IMR-90 (cell line): ENCODE results near the gene ASTN2. TPM values are rescaled to one million over a fixed set of nuclear protein-coding genes. Genes with fewer than 3 reads are reported as not detected.

Source experiments
- ATAC-seq: fragments of 200-7000 bp; cut with Tn5 transposase; 2 replicates; pipeline ENCODE4 v1.9.1; 2020; ENCODE audit warnings: low read depth, mild to moderate bottlenecking, moderate library complexity
- BruUV-seq: library from RNA; stranded (reverse); fragments of 400-500 nt; replicated peaks from 2 replicates; lab custom pipeline; 2021; lab: Mats Ljungman, UMichigan
- CTCF ChIA-PET: fragments of 300-600 bp; formaldehyde crosslinking; extraction: SDS; loops from one replicate; lab custom pipeline; 2021; ENCODE audit warnings: antibody characterized with exemption; lab: Yijun Ruan, JAX
- POLR2A ChIA-PET: fragments of 300-600 bp; sonication (Branson Sonifier 250); formaldehyde crosslinking; loops from one replicate; lab custom pipeline; 2022; ENCODE audit warnings: antibody characterized with exemption; ENCODE audit not compliant: unreplicated experiment; lab: Charles Lee
- DNase-seq: peaks from one replicate; pipeline ENCODE4 v3.0.0; 2013
- H2AFZ ChIP-seq: replicated peaks from 2 replicates; pipeline ENCODE3; 2013; ENCODE audit warnings: low read length, mild to moderate bottlenecking; ENCODE audit not compliant: poor library complexity
- H2AK5ac ChIP-seq: 2 replicates; pipeline ENCODE4 v1.6.1; 2013; ENCODE audit warnings: low read depth, low read length, inconsistent platforms
- H2AK9ac ChIP-seq: replicated peaks from 2 replicates; pipeline ENCODE3; 2013; ENCODE audit warnings: mild to moderate bottlenecking, low read depth, low read length, moderate library complexity; ENCODE audit not compliant: poor library complexity
- H2BK120ac ChIP-seq: 2 replicates; pipeline ENCODE4 v1.6.1; 2013; ENCODE audit warnings: low read depth, low read length, inconsistent platforms
- H2BK15ac ChIP-seq: 3 replicates; pipeline ENCODE4 v1.6.1; 2013; ENCODE audit warnings: low read depth, low read length, inconsistent platforms
- H2BK20ac ChIP-seq: 2 replicates; pipeline ENCODE4 v1.6.1; 2013; ENCODE audit warnings: low read depth, mild to moderate bottlenecking, inconsistent platforms, low read length, moderate library complexity
- H2BK5ac ChIP-seq: 2 replicates; pipeline ENCODE4 v1.6.1; 2013; ENCODE audit warnings: mild to moderate bottlenecking, low read depth, low read length, inconsistent platforms; ENCODE audit not compliant: poor library complexity, severe bottlenecking
- H3K14ac ChIP-seq: replicated peaks from 2 replicates; pipeline ENCODE4 v1.6.1; 2013; ENCODE audit warnings: low read depth, low read length, inconsistent platforms
- H3K18ac ChIP-seq: 2 replicates; pipeline ENCODE4 v1.6.1; 2013; ENCODE audit warnings: low read depth, low read length, control low read depth
- H3K23ac ChIP-seq: 2 replicates; pipeline ENCODE4 v1.6.1; 2013; ENCODE audit warnings: low read depth, low read length, inconsistent platforms
- H3K27ac ChIP-seq: 2 replicates; pipeline ENCODE4 v1.5.1; 2013; ENCODE audit warnings: mild to moderate bottlenecking, control low read depth, low read length; ENCODE audit not compliant: insufficient read depth
- H3K27me3 ChIP-seq: 2 replicates; pipeline ENCODE4 v1.6.1; 2013; ENCODE audit warnings: low read length; ENCODE audit not compliant: control insufficient read depth, insufficient read depth
- H3K36me3 ChIP-seq: 2 replicates; pipeline ENCODE4 v1.6.1; 2013; ENCODE audit warnings: low read length, mixed read lengths; ENCODE audit not compliant: control insufficient read depth, insufficient read depth
- H3K4ac ChIP-seq: 2 replicates; pipeline ENCODE4 v1.6.1; 2013; ENCODE audit warnings: low read depth, low read length, inconsistent platforms
- H3K4me1 ChIP-seq: 2 replicates; pipeline ENCODE4 v1.6.1; 2013; ENCODE audit warnings: low read length, mixed read lengths; ENCODE audit not compliant: control insufficient read depth, insufficient read depth
- H3K4me2 ChIP-seq: 2 replicates; pipeline ENCODE4 v1.6.1; 2013; ENCODE audit warnings: low read depth, mild to moderate bottlenecking, control low read depth, low read length, moderate library complexity
- H3K4me3 ChIP-seq: 2 replicates; pipeline ENCODE4 v1.5.1; 2013; ENCODE audit warnings: low read depth, mild to moderate bottlenecking, control low read depth, low read length, moderate library complexity; ENCODE audit not compliant: insufficient read depth
- H3K56ac ChIP-seq: 2 replicates; pipeline ENCODE4 v1.6.1; 2013; ENCODE audit warnings: low read length, inconsistent platforms; ENCODE audit not compliant: insufficient read depth; ENCODE audit errors: extremely low read depth
- H3K79me1 ChIP-seq, 2 experiments: 2 replicates each; pipeline ENCODE4 v1.6.1; 2013; ENCODE audit warnings: low read length in 2 of 2, inconsistent platforms in 1 of 2, low read depth in 1 of 2
- H3K9ac ChIP-seq: 2 replicates; pipeline ENCODE4 v1.6.1; 2013; ENCODE audit warnings: low read depth, low read length, control low read depth
- H3K9me1 ChIP-seq: 2 replicates; pipeline ENCODE4 v1.6.1; 2013; ENCODE audit warnings: low read length, inconsistent platforms; ENCODE audit not compliant: insufficient read depth
- H3K9me3 ChIP-seq: 2 replicates; pipeline ENCODE4 v1.6.1; 2013; ENCODE audit warnings: low read length; ENCODE audit not compliant: control insufficient read depth, insufficient read depth
- H4K20me1 ChIP-seq: 2 replicates; pipeline ENCODE4 v1.6.1; 2013; ENCODE audit warnings: low read length, inconsistent platforms; ENCODE audit not compliant: insufficient read depth
- H4K5ac ChIP-seq: 2 replicates; pipeline ENCODE4 v1.6.1; 2013; ENCODE audit warnings: mild to moderate bottlenecking, low read depth, low read length, control low read depth
- H4K8ac ChIP-seq, 2 experiments: 2 replicates each; pipeline ENCODE4 v1.6.1; 2013; ENCODE audit warnings: low read depth in 2 of 2, low read length in 2 of 2, control low read depth in 1 of 2, inconsistent platforms in 1 of 2
- H4K91ac ChIP-seq: 2 replicates; pipeline ENCODE4 v1.6.1; 2013; ENCODE audit warnings: low read depth, low read length, inconsistent platforms; ENCODE audit not compliant: insufficient read depth
- BHLHE40 ChIP-seq: fragments of 150-350 bp; IDR thresholded peaks from 2 replicates; pipeline ENCODE4 v1.6.1; 2016; ENCODE audit warnings: mild to moderate bottlenecking, low read depth, low read length
- CEBPB ChIP-seq: IDR thresholded peaks from 2 replicates; pipeline ENCODE4 v1.6.1; 2012; ENCODE audit warnings: low read depth, low read length, improper control_type of control experiment
- CHD1 ChIP-seq: IDR thresholded peaks from 2 replicates; pipeline ENCODE4 v1.6.1; 2012; ENCODE audit warnings: low read depth, low read length, improper control_type of control experiment
- CTCF ChIP-seq: conservative IDR thresholded peaks from 2 replicates; pipeline ENCODE4 v1.5.1; 2012; ENCODE audit warnings: mild to moderate bottlenecking, low read depth, low read length, improper control_type of control experiment
- ELK1 ChIP-seq: fragments of 150-350 bp; IDR thresholded peaks from 2 replicates; pipeline ENCODE4 v1.6.1; 2016; ENCODE audit warnings: low read depth, mild to moderate bottlenecking, low read length, moderate library complexity, borderline replicate concordance
- FOS ChIP-seq: fragments of 150-350 bp; IDR thresholded peaks from 2 replicates; pipeline ENCODE4 v1.6.1; 2016; ENCODE audit warnings: low read depth, low read length
- MAFK ChIP-seq: IDR thresholded peaks from 2 replicates; pipeline ENCODE4 v1.6.1; 2012; ENCODE audit warnings: low read depth, low read length, improper control_type of control experiment
- MAZ ChIP-seq: IDR thresholded peaks from 2 replicates; pipeline ENCODE4 v1.6.1; 2012; ENCODE audit warnings: low read depth, mild to moderate bottlenecking, low read length, improper control_type of control experiment, moderate library complexity, borderline replicate concordance
- MXI1 ChIP-seq: IDR thresholded peaks from 2 replicates; pipeline ENCODE4 v1.6.1; 2012; ENCODE audit warnings: low read depth, mild to moderate bottlenecking, low read length, moderate library complexity, borderline replicate concordance
- NFE2L2 ChIP-seq: fragments of 150-350 bp; IDR thresholded peaks from 2 replicates; pipeline ENCODE4 v1.6.1; 2016; ENCODE audit warnings: low read depth, mild to moderate bottlenecking, low read length
- POLR2A ChIP-seq: IDR thresholded peaks from 2 replicates; pipeline ENCODE4 v1.6.1; 2012; ENCODE audit warnings: mild to moderate bottlenecking, low read depth, low read length
- RAD21 ChIP-seq: IDR thresholded peaks from 2 replicates; pipeline ENCODE4 v1.6.1; 2012; ENCODE audit warnings: low read length, improper control_type of control experiment
- RCOR1 ChIP-seq: IDR thresholded peaks from 2 replicates; pipeline ENCODE4 v1.6.1; 2012; ENCODE audit warnings: mild to moderate bottlenecking, low read length, improper control_type of control experiment; ENCODE audit not compliant: insufficient replicate concordance
- RFX5 ChIP-seq: IDR thresholded peaks from 2 replicates; pipeline ENCODE4 v1.8.0; 2012; ENCODE audit warnings: low read depth, mild to moderate bottlenecking, low read length, moderate library complexity
- SMC3 ChIP-seq: fragments of 150-350 bp; IDR thresholded peaks from 2 replicates; pipeline ENCODE4 v1.6.1; 2016; ENCODE audit warnings: low read depth, mild to moderate bottlenecking, antibody characterized with exemption, low read length, moderate library complexity
- USF2 ChIP-seq: fragments of 150-350 bp; IDR thresholded peaks from 2 replicates; pipeline ENCODE4 v1.6.1; 2017; ENCODE audit warnings: mild to moderate bottlenecking, antibody characterized with exemption, low read length, low read depth
- WGBS, 2 experiments: methylation state at CpG; one replicate each; pipeline versions ENCODE4 v1.1.5 to v1.1.7; 2013; ENCODE audit warnings: missing lambda C conversion rate in 2 of 2; ENCODE audit not compliant: insufficient read length in 1 of 2; ENCODE audit errors: extremely low coverage in 2 of 2; 5-methylcytosine and 5-hydroxymethylcytosine counted together
- dilution Hi-C: fragments of 300-500 bp; cut with HindIII; formaldehyde crosslinking; loops from one replicate; pipeline ENCODE4 v1.14.3; 2018; ENCODE audit warnings: low sequenced_read_pairs; ENCODE audit not compliant: unreplicated experiment
- in situ Hi-C: fragments of 300-500 bp; cut with MboI; formaldehyde crosslinking; loops from 3 replicates; pipeline ENCODE4 v1.14.3; 2019; ENCODE audit warnings: low sequenced_read_pairs, inconsistent platforms, mixed read lengths
- intact Hi-C: fragments of 100-400 bp; cut with micrococcal nuclease; formaldehyde crosslinking; loops from 2 replicates; pipeline ENCODE4 v1.10.0; 2022
- polyA plus RNA-seq, 3 experiments: library from polyadenylated mRNA; depleted of rRNA; stranded (reverse); fragments of >200 nt; gene quantifications; 2 replicates each; pipeline ENCODE4 v1.2.3, GENCODE V29; 2012; ENCODE audit warnings: low replicate concordance in 1 of 3
- total RNA-seq: library from RNA; depleted of rRNA; stranded (reverse); fragments of >200 nt; gene quantifications from 2 replicates; pipeline ENCODE4 v1.2.3, GENCODE V29; 2012

Gene ASTN2
- total and polyA plus RNA-seq, 2 of the 4 experiments (the other 2 are of a cell fraction): 3.8 to 6.8 TPM

GRCh38 chr9:116605904-116606341, 808.9 kb downstream of the ASTN2 start:
- Histone ChIP-seq H3K4ac (no peak overlapping the region), H3K18ac (no peak overlapping the region), H3K27me3 (no peaks in the 10 kb centered on the region), H3K56ac (no peak overlapping the region), H2AK9ac (no peak overlapping the region), H3K4me2 (no peak overlapping the region), H2BK15ac (no peak overlapping the region), H4K8ac (no peak overlapping the region), H2BK5ac (no peak overlapping the region), H4K20me1 (no peaks in the 10 kb centered on the region), H4K5ac (no peak overlapping the region), H3K9me3 (no peaks in the 10 kb centered on the region), H3K4me1 (no peaks in the 10 kb centered on the region), H3K4me3 (no peak overlapping the region), H3K36me3 (no peaks in the 10 kb centered on the region; the same call in 1 of the 2 replicates), H2AK5ac (no peak overlapping the region), H2AFZ (no peak overlapping the region), H4K91ac (no peak overlapping the region), H3K9me1 (no peaks in the 10 kb centered on the region), H3K23ac (no peak overlapping the region), H2BK20ac (no peak overlapping the region), H3K9ac (no peak overlapping the region), H2BK120ac (no peak overlapping the region), H3K14ac (no peak overlapping the region), H3K79me1 (no peaks in the 10 kb centered on the region), H3K27ac (no peak overlapping the region)
- ChIA-PET POLR2A (no interaction called here), CTCF (interaction anchor here (0.7 kb wide), 1 partner anchor 17 kb away, joined by 3 read pairs; no protein-coding TSS in a partner anchor)
- TF ChIP-seq MXI1: no peak
- no peak for TF ChIP-seq POLR2A
- TF ChIP-seq CEBPB: no peak
- TF ChIP-seq CTCF: no peak
- TF ChIP-seq BHLHE40: no peak
- no peak for TF ChIP-seq RAD21
- no peak for TF ChIP-seq FOS
- no peak for TF ChIP-seq CHD1
- no peak for TF ChIP-seq MAZ
- no peak for TF ChIP-seq RFX5
- no peak for TF ChIP-seq ELK1
- no peak for TF ChIP-seq RCOR1
- TF ChIP-seq USF2: no peak
- TF ChIP-seq NFE2L2: no peak
- TF ChIP-seq SMC3: no peak
- no peak for TF ChIP-seq MAFK
- 51% methylated on average over 4 of the region's 10 CpGs; no CpG with 5 or more reads in 1 of the 2 experiments for WGBS, 2 experiments
- DNase-seq (no peak), ATAC-seq (no peak)
- in situ Hi-C loops: no loop called here
- dilution Hi-C loops: no loop called here
- BruUV-seq: no TSS peak
- intact Hi-C loops: no loop called here
